NCI-H1048 (cell line): ENCODE data around the gene OGFOD3.
"Not testable (repeated sequence)": the region's sequence is repeated elsewhere in the genome, so short reads cannot be mapped to it uniquely, and the experiment has no call there.

ENCODE experiments used
- DNase-seq: peaks from one replicate; lab custom pipeline; 2025; lab: John Stamatoyannopoulos, UW

Gene OGFOD3

DNA sequence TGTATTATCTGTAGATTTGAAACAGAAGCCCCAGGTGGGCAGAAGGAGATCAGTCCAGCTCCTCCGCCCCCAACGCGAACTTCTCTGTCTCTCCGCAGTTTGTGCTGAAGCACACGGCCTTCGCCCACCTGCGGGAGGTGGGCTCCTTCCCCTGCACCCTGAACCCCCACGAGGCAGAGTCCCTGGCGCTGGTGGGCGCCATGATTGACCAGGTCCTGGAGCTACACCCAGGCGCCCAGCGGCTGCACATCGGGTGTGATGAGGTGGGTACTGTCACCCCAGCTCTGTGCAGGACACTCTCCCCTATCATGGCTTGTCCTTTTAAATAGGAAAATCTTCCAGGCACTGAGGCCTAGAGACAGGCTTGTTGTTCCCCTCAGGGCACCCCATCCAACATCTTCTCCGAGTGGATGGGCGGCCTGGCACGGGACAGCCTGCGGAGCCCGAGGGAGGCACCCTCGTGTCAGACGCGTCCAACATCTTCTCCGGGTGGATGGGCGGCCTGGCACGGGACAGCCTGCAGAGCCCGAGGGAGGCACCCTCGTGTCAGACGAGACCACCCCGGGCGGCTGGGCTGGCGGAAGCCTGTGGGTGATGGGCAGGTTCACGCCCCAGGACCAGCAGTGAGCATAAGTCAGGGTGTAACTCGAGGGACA is 15.3 kb upstream of the OGFOD3 start:
- no peak for DNase-seq

DNA sequence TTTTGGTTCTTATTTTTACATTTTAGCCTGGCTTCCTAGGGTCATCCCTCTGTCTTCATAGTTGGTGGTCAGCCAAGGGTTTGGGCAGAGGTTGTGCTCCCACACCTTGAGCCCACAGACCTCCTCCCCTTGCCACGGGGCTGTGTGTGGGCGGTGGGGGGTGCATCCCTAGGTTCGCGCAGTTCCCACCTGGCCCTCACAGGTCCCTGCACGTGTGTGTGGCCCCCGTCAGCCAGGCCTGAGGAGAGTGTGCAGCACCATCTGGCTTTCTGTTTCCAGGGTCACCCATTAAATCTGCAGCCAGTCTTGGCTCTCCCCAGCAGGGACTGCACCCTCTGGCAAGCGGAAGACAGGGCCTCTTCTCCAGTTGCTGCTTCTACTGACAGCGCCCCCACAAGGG is 13.6 kb upstream of the OGFOD3 start:
- DNase-seq = no peak

DNA sequence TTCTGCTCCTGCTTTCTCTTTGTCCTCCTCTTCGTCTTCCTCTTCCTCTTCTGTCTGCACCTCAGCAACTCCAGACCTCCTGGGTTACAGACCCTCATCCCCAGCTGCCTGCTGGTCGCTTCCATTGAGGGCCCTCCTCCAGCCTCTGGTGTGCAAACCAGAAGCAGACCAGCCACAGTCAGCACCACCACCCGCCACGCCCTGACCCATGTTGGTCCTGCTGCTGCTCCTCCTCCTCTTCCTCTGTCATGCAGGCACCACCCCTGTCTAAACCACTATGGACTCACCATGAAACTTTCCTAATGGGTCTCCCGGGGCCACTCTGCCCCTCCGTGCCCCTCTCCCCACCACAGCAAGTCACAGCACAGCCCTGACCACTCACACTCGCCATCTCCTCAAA is 11.4 kb upstream of the OGFOD3 start:
- DNase-seq = no peak

DNA sequence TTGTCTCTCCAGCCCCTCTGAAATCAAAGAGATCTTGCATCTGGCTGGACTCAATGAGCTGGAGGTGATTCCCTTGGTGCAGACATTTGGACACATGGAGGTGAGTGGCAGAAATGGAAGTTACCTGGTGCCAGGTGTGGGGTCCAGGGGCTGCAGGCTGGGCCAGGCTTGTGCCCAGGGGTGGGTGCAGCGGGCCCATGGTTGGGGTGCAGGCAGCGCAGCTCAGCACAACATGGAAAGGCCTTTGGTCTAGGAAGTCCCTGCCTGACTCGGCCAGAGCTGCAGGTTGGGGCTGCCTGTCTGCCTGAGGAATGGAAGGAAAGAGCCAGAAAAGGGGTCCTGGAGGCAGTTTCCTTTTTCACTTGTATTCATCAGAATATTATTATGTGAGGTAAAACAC is 10.2 kb upstream of the OGFOD3 start:
- DNase-seq = no peak

GRCh38 chr17:82424863-82425159 is 6.4 kb upstream of the OGFOD3 start:
- DNase-seq = no peak

DNA sequence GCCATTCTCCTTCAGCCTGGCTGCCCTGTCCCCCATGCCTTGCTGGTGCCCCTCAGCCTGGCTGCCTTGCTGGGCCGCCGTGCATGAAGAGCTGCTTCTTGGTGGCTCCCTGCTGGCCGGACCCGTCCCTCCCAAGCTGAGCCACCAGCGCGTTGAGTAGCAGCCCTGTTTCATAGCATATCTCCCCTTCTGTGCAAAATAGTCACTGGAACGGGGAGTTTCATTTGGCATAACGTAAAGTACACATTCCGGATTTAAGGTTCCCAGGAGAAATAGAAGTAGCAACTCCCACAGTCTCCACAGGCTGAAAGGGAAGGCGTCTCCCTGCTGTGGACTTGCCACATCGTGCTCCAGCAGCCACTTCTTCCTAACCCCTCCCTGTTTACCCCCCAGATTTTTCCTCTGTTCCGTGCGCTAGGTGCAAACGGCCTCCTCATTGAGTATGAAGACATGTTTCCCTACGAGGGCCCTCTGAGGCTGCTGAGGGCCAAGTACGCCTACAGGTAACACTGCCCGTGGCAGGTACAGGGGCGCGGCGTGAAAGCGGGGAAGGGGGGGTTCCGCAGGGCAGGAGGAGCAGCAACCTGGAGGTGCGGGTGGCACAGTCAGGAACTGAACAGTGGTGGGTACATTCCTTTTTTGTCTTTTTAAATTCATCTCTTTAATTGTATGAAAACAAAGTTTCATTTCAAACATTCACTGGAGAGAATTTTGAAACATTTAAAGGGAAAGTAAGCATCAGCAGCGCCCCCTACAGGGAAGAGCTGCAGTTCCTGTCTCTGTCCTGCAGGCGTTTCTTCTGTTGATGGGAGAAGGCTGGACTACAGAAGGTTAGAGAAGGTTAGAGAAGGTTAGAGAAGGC is 5.8 kb upstream of the OGFOD3 start:
- DNase-seq = no peak

DNA sequence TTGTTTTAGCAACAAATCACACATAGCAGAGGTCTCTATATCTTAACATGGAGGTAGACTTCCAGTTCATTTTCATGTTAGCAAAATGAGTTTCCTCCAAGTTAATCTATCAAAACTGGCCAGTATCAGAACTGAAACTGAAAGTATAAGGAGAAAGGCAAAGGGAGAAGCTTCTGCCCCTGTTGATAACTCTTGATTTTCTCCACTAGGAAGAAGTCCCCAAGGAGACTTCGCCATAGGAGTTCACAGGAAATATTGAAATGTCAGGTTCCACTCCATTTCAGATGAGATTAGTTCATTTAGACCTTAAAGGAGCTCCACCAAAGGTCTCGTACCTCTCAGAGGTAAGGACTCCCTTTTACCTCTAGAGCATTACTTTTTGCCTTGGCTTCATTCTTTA is 1.2 kb upstream of the OGFOD3 start:
- no peak for DNase-seq

DNA sequence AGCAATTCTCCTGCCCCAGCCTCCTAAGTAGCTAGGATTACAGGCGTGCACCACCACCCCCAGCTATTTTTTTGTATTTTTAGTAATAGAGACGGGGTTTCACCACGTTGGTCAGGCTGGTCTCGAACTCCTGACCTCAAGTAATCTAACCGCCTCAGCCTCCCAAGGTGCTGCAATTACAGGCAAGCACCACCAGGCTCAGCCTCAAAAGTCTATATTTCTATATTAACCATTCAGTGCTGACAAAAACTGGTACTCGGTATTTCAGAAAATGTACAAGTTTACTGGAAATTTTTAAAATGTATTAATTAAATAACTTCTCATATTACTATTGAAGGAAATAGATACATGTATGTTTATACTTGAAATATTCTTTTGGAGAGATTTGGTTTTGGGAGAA is 1.6 kb downstream of the OGFOD3 start:
- no peak for DNase-seq

GRCh38 chr17:82416264-82416663 is 2.1 kb downstream of the OGFOD3 start:
- no peak for DNase-seq

- no peak for DNase-seq
These were observed 2.6 kb downstream of the OGFOD3 start for GRCh38 chr17:82415786-82416185.

DNA sequence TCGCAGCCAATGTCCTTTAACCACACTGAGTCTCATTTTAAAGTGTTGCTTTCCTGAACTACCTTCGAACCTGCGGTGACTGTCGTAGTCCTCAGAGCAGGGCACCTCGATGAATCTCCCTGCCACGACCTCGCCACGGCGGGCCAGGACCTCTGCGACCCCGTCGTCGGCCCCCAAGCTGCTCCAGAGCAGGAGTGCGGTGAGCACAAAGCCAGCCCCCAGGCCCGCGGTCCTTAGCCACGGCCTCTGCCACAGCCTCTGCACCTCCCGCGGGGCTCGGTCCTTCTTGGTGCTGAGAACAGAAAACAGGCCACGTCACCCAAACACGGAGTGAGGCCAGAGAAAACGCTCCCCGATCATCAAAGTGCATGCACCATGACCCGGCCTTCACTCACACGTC is 3.0 kb downstream of the OGFOD3 start:
- no peak for DNase-seq

- peak; percentile 54 for DNase-seq
These were observed 3.7 kb downstream of the OGFOD3 start for GRCh38 chr17:82414548-82415281.

GRCh38 chr17:82412535-82413520 is 5.6 kb downstream of the OGFOD3 start:
- no peak for DNase-seq

DNA sequence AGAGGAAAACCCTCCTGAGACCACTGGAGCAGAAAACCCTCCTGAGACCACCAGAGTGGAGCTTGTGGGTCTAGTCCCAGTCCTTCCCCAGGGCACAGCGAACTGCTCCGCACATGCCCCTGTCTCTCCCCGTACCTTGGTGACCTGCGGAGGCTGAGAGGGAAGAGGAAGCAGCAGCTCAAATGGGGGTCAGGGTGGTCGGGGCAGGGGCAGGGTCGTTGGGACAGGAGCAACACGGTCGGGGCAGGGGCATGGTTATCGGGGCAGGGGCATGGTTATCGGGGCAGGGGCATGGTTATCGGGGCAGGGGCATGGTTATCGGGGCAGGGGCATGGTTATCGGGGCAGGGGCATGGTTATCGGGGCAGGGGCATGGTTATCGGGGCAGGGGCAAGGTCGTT is 6.3 kb downstream of the OGFOD3 start:
- not testable (repeated sequence) for DNase-seq

DNA sequence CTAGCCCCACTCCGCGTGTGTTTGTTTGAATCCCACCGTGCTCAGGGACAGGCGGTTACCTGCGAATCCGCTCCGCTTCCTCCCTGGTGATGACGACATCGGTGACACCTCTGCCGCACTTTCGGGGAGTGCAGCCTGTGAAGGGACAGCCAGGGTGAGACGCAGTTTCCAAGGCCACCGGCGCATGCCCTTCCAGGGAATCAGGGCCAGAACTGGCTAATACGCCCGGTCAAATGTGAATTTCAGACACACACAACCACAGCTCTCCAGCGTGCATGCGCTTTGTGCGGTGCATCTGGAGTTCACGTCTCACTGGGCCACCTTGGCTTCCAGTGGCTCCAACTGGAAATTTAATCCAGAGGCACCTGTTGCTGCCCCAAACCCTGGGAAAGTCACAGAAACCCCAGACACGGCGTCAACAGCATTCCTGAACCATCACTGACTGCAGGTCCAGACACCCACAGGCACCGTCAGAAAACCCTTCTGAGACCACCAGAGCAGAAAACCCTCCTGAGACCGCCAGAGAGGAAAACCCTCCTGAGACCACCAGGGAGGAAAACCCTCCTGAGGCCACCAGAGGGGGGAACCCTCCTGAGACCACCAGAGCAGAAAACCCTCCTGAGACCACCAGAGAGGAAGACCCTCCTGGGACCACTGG is 6.9 kb downstream of the OGFOD3 start:
- DNase-seq = no peak

GRCh38 chr17:82410014-82410716 is 8.2 kb downstream of the OGFOD3 start:
- DNase-seq = no peak

- DNase-seq = no peak
These were observed 9.5 kb downstream of the OGFOD3 start for GRCh38 chr17:82408938-82409318.

- DNase-seq = no peak
These were observed 10.0 kb downstream of the OGFOD3 start for GRCh38 chr17:82408288-82408937.

- DNase-seq = no peak
These were observed 11.1 kb downstream of the OGFOD3 start for GRCh38 chr17:82407255-82407654.

- no peak for DNase-seq
These were observed 12.2 kb downstream of the OGFOD3 start for GRCh38 chr17:82406131-82406671.
